Measurements from ENCODE around the gene OR10H4. TPM values are rescaled to one million over a fixed set of nuclear protein-coding genes. Genes with fewer than 3 reads are reported as not detected.
"Not testable (repeated sequence)": the region's sequence is repeated elsewhere in the genome, so short reads cannot be mapped to it uniquely, and the experiment has no call there.

Gene OR10H4
- total RNA-seq, 1 donor from 2014 or later = not detected

GRCh38 chr19:15944401-15944800 is 4.4 kb upstream of the OR10H4 start:
- DNase-seq = no peak

GRCh38 chr19:15945301-15945700 is 3.5 kb upstream of the OR10H4 start:
- DNase-seq = no peak

GRCh38 chr19:15954820-15955219 is 6.0 kb downstream of the OR10H4 start:
- DNase-seq = no peak

- no peak for DNase-seq
These were observed 13.5 kb downstream of the OR10H4 start for GRCh38 chr19:15962319-15962718.

- no peak for DNase-seq
These were observed 15.4 kb downstream of the OR10H4 start for GRCh38 chr19:15964231-15964630.

- DNase-seq = no peak
These were observed 22.5 kb downstream of the OR10H4 start for GRCh38 chr19:15971224-15971780.

GRCh38 chr19:15972043-15972442 is 23.2 kb downstream of the OR10H4 start:
- DNase-seq = not testable (repeated sequence)

GRCh38 chr19:15974856-15975255 is 26.0 kb downstream of the OR10H4 start:
- no peak for DNase-seq

- DNase-seq = no peak
These were observed 28.3 kb downstream of the OR10H4 start for GRCh38 chr19:15976836-15977689.

GRCh38 chr19:15977690-15978089 is 28.9 kb downstream of the OR10H4 start:
- DNase-seq = no peak

- no peak for DNase-seq
These were observed 30.5 kb downstream of the OR10H4 start for GRCh38 chr19:15979293-15979692.

- DNase-seq = not testable (repeated sequence)
These were observed 37.0 kb downstream of the OR10H4 start for GRCh38 chr19:15985831-15986230.

- DNase-seq = no peak
These were observed 37.9 kb downstream of the OR10H4 start for GRCh38 chr19:15986701-15987100.

- DNase-seq = no peak
These were observed 41.1 kb downstream of the OR10H4 start for GRCh38 chr19:15989889-15990288.

GRCh38 chr19:15991602-15992001 is 42.8 kb downstream of the OR10H4 start:
- DNase-seq = no peak

- no peak for DNase-seq
These were observed 43.2 kb downstream of the OR10H4 start for GRCh38 chr19:15992014-15992413.

- DNase-seq = no peak
These were observed 46.7 kb downstream of the OR10H4 start for GRCh38 chr19:15995536-15995935.

GRCh38 chr19:15998166-15998565 is 49.4 kb downstream of the OR10H4 start:
- DNase-seq = no peak

Other genes with a start within 250 kb of the OR10H4 start
- gene OR10H2, start 221.0 kb upstream of the OR10H4 start, total RNA-seq = not detected
- not detected for gene OR10H3, start 211.0 kb upstream of the OR10H4 start, total RNA-seq
- not detected for gene OR10H5, start 161.3 kb upstream of the OR10H4 start, total RNA-seq
- gene OR10H1, start 133.3 kb upstream of the OR10H4 start, total RNA-seq = not detected
- not detected for gene CYP4F2, start 50.9 kb upstream of the OR10H4 start, total RNA-seq
- gene CYP4F11, start 14.5 kb upstream of the OR10H4 start, total RNA-seq = not detected
- 220 TPM for gene TPM4, start 127.5 kb downstream of the OR10H4 start, total RNA-seq
- gene RAB8A, start 162.9 kb downstream of the OR10H4 start, total RNA-seq = 36.4 TPM
- gene HSH2D, start 194.7 kb downstream of the OR10H4 start, total RNA-seq = 1.1 TPM
- not detected for gene CIB3, start 224.5 kb downstream of the OR10H4 start, total RNA-seq
- gene FAM32A, start 236.4 kb downstream of the OR10H4 start, total RNA-seq = 73.4 TPM
- gene AP1M1, start 248.9 kb downstream of the OR10H4 start, total RNA-seq = 36.8 TPM